Stimulated activated CD8-positive, alpha-beta memory T cell treated with anti-CD3 and anti-CD28 coated beads, Interleukin-15, amount 100 ng/mL, for 24 hours (primary cell): ENCODE measurements around the gene ZSWIM3.
A peak's percentile ranks its signal among the peaks of the same experiment; 100 is the strongest.

Experiments used
- DNase-seq: peaks from one replicate; pipeline ENCODE4 v3.0.0-alpha.2; 2020; ENCODE audit warnings: low read depth

Gene ZSWIM3

GRCh38 chr20:45910670-45911485 lies 53.5 kb downstream of the ZSWIM3 start:
- DNase-seq, result peak; percentile 92

GRCh38 chr20:45911486-45912343 lies 54.3 kb downstream of the ZSWIM3 start, which contains the start of gene PLTP:
PLTP (minus strand) TSS chr20:45912155; CDS start chr20:45911452, 703 bp downstream.
- DNase-seq, result no peak

- DNase-seq, result no peak
Observed at GRCh38 chr20:45912344-45912682, 54.9 kb downstream of the ZSWIM3 start.

- DNase-seq, result no peak
Observed at GRCh38 chr20:45913116-45913515, 55.7 kb downstream of the ZSWIM3 start.

DNA sequence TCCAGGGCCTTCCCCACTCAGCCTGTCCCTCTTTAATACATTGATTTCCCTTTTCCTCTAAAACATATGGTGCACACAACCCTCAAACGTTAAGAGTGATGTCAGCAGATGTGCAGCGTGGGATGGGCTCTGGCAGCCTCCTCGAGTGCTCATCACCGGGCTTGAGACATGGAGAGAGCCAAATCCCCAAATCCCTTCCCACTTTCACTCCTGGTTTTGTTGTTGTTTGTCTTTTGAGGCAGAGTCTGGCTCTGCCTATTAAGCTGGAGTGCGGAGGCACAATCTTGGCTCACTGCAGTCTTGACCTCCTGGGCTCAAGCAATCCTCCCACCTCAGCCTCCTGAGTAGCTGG lies 60.4 kb downstream of the ZSWIM3 start:
- DNase-seq, result no peak

DNA sequence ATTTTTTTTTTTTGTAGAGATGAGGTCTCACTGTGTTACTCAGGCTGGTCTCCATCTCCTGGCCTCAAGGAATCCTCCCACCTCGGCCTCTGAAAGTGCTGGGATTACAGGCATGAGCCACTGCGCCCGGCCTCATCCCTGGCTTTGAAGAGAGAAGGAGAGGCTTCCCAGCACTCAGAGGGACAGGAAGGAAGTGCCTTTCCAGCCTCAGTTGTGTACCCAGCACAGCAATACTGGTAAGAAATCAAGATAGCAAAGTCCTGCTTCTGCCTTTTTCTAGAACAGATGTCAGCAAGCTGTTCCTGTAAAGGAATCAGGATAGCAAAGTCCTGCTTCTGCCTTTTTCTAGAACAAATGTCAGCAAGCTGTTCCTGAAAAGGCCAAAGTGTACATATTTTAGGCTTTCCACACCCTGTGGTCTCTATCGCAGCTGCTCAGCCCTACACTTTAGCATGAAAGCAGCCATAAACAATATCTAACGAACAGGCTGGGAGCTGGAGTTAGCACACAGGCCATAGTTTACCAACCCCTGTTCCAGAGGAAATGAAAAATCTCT lies 60.8 kb downstream of the ZSWIM3 start:
- no peak for DNase-seq

DNA sequence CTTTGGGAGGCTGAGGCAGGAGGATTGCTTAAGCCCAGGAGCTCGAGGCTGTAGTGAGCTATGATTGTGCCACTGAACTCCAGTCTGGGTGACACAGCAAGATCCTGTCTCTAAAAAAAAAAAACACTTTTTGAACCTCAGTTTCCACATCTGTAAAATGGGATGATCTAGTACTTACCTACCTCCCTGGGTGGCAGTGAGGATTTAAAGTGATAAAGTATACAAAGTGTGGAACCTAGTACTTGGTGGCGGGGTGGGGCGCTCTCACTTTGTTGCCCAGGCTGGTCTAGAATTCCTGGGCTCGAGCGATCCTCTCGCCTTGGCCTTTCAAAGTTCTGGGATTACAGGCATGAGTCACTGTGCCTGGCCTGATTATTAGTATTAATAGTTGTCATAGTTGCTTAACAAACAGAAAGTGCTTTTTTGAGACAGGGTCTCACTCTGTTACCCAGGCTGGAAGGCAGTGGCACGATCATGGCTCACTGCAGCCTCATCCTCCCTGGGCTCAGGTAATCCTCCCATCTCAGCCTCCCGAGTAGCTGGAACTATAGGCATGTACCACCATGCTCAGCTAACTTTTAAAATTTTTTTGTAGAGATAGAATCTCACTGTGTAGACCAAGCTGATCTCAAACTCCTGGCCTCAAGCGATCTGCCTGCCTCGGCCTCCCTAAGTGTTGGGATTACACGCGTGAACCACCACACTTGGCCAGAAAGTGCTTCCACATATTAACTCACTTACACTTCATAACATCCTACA lies 61.5 kb downstream of the ZSWIM3 start:
- DNase-seq, result no peak

- no peak for DNase-seq
Observed at GRCh38 chr20:45919542-45920399, 62.4 kb downstream of the ZSWIM3 start.

GRCh38 chr20:45920462-45921336 lies 63.3 kb downstream of the ZSWIM3 start:
- no peak for DNase-seq

DNA sequence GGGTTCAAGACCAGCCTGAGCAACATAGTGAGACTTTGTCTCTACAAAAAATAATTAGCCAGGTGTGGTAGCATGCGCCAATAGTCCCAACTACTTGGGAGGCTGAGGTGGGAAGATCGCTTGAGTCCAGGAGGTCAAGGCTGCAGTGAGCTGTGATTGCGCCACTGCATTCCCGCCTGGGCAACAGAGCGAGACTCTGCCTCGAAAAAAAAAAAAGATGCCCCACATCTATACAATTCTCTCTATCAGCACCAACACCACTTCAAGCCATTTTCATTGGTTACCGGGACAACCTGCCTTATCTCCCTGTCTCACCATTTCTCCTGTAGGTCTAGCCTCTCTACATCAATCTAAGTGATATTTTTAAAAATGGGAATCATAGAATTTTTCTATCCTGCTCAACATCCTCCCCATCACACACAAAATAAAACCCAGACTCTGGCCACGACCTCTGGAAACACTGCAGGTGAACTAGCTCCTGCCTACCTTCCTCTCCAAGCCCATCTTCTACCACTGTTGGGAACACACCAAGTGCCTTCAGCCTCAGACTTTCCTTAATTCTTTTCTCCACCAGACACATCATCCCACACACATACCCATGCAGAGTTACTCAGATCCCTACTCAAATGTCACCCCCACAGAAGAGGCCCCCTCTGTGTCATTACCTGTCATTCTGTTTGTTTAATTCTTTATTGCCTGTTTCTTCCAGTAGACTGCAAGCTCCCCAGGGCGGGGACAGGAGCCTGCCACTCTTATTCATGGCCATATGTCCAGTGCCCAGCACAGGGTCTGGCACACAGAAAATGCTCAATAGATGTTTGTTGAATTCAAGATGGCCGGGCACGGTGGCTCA lies 64.1 kb downstream of the ZSWIM3 start:
- no peak for DNase-seq

GRCh38 chr20:45924391-45925261 lies 67.2 kb downstream of the ZSWIM3 start:
- no peak for DNase-seq

GRCh38 chr20:45925821-45926506 lies 68.5 kb downstream of the ZSWIM3 start:
- DNase-seq, result no peak

DNA sequence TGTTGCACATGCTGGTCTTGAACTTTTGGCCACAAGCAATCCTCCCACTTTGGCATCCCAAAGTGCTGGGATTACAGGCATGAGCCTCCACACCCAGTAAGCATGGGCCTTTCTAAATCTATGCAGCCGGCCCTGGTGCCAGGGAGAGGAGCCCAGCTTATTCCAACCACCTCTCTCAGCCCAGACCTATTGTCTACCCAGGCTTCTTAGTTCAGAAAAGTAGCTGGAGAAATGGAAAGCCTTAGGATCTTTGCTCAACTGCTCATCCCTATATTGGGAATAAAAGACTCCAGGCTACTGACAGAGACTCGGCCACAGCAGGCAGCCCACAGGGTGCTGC lies 69.3 kb downstream of the ZSWIM3 start:
- no peak for DNase-seq

DNA sequence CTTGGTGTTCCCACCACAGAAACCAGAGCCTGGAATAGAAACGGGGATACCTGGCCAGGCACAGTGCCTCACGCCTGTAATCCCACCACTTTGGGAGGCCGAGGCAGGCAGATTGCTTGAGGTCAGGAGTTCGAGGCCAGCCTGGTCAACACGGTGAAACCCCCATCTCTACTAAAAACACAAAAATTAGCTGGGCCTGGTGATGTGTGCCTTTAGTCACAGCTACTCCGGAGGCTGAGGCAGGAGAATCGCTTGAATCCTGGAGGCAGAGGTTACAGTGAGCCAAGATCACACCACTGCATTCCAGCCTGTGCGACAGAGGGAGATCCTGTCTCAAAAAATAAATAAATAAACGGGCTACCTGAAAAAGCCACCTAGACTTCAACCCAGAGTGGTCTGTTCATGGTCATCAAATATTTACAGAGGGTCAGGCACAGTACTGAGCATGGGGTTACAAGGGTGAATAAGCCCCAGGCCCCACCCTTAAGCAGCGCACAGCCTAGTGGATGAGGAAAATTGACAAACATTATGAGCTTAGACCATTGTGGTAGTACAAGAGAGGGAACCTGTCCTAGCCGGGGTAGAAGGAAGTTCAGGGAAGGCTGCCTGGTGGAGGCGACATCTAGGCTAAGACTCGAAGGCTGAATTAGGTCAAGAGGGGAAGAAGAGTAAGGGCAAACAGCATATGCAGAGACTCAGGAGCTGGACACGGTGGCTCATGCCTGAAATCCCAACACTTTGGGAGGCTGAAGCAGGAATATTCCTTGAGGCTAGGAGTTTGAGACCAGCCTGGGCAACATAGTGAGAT lies 69.9 kb downstream of the ZSWIM3 start:
- DNase-seq, result no peak
